Activated CD4-positive, alpha-beta T cell treated with anti-CD3 and anti-CD28 coated beads for 1 hour (primary cell): ENCODE results near the gene AAK1.
"Not testable (repeated sequence)": the region's sequence is repeated elsewhere in the genome, so short reads cannot be mapped to it uniquely, and the experiment has no call there.

ENCODE experiments used
- DNase-seq: peaks from one replicate; pipeline ENCODE4 v3.0.0-alpha.2; 2020

AAK1 gene

GRCh38 chr2:69643602-69644505, at the start of gene AAK1:
TSS of gene AAK1 (minus strand) at chr2:69643739. CDS start at chr2:69643040, 699 bp downstream.
- DNase-seq: peak; percentile 67

DNA sequence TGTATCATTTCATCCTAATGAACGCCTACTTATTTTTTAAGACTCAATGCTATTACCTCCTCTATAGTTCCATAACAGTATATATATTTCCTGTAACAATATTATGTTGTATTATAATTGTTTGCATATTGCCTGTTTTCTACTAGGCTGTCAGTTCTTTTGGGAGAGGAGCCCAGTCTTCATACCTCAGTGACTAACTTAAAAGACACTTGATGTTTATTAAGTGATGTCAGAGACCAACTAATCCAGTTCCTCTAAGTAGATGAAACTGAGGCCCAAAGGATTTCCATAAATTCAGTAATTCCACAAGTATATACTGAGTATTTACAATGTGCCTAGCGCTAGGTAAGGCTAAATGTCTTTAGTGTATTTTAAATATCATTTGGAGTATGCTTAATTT, 48.9 kb upstream of the AAK1 start:
- no peak for DNase-seq

- no peak for DNase-seq
Measured at GRCh38 chr2:69689969-69690368, 46.4 kb upstream of the AAK1 start.

DNA sequence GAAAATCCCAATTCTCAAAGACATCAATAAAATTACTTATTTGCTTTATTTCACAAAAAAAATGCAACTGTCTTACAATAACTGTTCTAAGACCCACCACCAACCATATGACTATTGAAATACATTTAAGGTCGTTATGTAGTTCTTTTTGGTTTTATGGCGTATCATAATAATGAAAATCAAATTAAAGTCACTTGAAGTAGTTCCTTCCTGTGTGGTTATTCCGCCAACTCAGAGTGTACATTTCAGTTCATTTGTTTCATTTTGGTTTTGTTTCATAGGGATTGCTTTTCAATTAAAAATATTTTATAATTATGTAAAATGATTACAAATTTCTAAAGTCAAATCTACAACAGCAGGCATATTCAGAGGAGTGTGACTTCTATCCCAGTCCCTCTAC, 45.9 kb upstream of the AAK1 start:
- DNase-seq: no peak

GRCh38 chr2:69687971-69688611, 44.6 kb upstream of the AAK1 start:
- DNase-seq: no peak

- no peak for DNase-seq
Measured at GRCh38 chr2:69686813-69687212, 43.3 kb upstream of the AAK1 start.

DNA sequence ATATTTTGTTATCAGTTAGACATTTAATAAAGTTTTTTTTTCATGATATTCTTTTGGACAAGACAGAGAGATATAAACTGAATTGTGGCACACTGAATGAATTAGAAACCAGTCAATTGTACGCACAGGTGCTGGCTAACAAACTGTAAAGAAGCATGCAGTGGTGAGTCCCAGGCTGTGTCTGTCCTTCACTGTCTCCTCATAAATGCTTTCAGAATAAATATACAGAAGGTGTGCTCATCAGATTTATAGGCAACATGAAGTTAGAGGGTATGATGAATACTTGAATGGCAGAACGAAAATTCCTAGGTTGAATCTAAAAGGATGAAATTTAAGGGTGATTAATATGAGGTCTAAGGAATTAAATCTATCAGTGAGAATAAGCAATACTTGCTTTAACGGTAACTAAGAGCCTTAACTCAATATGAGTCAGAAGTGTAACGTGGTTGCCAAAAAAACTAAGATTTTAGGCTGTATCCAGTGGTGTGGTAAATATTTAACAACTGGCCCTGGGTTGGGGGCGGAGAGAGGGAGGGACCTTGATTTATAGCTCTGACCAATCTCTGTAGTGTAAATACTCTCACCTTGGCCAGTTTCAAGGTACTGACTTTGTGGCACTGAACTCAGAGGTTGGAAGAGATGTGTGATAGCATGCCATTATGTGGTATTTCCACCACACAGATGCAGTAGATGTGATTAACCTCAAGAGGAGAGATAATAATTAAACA, 41.9 kb upstream of the AAK1 start:
- no peak for DNase-seq

DNA sequence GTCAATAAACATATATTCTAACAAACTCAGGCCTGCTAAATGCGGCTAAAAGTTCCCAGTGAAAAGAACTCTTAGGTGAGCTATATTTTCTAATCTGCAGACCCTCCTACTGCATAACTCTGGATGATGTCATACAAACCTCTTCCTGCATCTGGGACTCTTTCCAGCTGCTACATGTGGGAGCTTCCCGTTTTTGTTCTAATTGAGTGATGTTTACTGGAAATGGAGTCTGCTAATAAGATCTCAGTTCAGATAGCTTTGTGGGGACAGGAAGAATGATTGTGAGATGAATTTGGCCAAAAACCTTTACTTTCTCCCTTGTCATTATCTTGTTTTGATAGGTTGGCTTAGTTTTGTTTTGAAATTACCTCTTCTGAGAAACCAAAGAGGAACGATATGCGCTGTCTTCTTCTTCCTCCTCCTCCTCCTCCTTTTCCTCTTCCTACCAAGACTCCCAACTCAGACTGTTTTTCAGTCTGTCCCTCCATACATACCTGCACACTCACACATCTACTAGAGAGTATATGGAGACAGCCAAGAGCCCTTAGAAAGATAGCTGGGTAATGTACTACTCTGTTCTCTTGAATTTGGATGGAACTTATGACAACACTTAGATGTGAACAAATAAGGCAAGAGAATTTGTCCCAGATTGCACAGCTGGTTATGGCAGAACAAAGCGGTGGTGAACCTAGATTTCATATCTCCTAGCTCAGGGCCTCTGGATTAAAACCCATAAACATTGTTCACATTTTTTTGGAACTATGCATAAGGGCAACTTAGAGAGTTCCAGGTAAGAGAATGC, 39.8 kb upstream of the AAK1 start:
- no peak for DNase-seq

- no peak for DNase-seq
Measured at GRCh38 chr2:69682525-69682924, 39.0 kb upstream of the AAK1 start.

DNA sequence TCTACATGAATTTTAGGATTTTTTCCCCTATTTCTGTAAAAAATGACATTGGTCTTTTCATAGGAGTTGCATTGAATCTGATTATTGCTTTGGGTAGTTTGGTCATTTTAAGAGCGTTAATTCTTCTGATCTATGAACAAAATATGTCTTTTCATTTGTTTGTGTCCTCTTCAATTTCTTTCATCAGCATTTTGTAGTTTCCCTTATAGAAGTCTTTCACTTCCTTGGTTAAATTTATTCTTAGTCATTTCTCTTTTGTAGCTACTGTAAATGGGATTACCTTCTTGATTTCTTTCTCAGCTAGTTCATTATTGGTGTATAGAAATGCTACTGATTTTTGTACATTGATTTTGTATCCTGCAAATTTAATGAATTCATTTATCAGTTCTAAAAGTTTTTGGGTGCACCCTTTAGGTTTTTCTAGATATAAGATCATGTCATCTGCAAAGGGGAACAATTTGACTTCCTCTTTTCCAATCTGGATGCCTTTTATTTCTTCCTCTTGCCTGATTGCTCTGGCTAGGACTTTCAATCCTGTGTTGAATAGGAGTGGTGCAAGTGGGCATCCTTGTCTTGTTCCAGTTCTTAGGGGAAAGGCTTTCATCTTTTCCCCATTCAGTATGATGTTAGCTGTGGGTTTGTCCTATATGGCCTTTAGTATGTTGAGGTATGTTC, 36.6 kb upstream of the AAK1 start:
- DNase-seq: no peak

GRCh38 chr2:69677914-69678313, 34.4 kb upstream of the AAK1 start:
- DNase-seq: no peak

- DNase-seq: no peak
Measured at GRCh38 chr2:69676146-69676545, 32.6 kb upstream of the AAK1 start.

DNA sequence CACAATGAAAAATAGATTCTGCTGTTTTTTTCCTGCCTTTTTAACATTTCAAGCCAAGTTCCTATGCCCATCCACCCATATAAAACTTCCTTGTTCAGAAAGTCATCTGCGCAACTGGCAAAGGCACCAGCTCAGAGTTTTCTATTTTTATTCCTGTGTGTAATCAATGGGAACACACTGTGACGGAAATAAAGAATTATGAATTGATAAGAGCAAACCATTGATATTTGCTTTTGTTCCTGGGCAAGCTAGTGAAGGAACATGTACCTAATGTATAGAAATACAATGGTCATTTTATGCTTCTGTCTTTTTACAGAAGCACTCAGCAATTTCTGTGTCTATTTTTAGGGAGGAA, 30.8 kb upstream of the AAK1 start:
- DNase-seq: no peak

DNA sequence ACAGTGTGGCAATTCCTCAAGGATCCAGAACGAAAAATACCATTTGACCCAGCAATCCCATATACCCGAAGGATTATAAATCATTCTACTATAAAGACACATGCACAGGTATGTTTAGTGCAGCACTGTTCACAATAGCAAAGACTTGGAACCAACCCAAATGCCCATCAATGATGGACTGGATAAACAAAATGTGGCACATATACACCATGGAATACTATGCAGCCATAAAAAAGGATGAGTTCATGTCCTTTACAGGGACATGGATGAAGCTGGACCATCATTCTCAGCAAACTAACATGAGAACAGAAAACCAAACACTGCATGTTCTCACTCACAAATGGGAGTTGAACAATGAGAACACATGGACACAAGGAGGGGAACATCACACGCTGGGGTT, 29.6 kb upstream of the AAK1 start:
- not testable (repeated sequence) for DNase-seq

DNA sequence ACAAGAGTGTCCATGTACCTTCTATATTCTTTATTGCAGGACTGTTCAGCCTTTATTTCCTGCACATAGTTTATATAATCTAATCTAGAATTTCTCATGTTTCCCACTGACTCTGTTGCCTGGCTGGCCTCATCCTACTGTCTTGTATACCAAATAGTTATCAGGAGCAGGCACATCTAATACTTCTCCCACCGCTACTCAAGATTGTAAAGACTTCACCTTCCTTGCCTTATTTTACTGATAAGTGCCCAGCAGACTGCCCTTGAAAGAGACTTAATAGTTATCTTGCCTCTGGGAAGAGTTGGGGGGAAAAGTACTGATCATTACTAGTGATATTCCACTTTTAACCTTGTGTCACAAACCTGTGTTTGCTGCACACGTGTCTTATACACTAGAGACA, 26.1 kb upstream of the AAK1 start:
- no peak for DNase-seq

DNA sequence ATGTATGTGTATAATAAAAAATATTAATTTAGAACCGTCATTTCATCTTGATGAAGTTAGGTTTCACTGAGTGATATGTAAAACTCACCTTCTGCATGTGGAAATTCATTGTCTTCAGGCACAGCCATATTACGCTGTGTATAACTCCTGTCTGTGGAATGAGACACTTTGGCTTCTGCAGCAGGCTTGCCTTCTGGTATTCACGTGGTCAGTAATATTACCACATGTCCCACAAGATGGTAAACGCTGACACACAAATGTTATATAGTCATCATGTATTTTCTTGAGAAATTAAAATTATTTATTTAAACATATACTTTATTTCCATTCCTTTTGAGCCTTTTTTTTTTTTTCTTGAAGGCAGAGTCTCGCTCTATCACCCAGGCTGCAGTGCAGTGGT, 25.1 kb upstream of the AAK1 start:
- no peak for DNase-seq

- DNase-seq: no peak
Measured at GRCh38 chr2:69667805-69668382, 24.4 kb upstream of the AAK1 start.

- DNase-seq: no peak
Measured at GRCh38 chr2:69665152-69665551, 21.6 kb upstream of the AAK1 start.

DNA sequence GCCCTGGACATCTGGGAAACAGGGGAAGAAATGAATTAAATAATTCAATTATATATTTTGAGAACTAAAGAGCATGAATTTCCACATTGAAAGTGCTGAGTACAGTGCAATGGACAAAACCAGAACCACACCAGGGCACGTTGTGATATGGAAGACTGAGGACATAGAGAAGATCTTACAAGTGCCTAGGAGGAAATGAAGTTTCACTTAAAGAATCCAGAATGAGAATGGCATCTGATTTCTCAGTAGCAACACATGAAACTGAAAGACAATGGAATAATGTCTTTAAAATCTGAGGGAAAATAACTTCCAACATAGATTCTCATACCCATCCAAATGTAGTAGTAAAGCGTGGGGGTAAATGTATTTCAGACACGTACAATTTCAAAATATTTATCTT, 20.3 kb upstream of the AAK1 start:
- DNase-seq: no peak

DNA sequence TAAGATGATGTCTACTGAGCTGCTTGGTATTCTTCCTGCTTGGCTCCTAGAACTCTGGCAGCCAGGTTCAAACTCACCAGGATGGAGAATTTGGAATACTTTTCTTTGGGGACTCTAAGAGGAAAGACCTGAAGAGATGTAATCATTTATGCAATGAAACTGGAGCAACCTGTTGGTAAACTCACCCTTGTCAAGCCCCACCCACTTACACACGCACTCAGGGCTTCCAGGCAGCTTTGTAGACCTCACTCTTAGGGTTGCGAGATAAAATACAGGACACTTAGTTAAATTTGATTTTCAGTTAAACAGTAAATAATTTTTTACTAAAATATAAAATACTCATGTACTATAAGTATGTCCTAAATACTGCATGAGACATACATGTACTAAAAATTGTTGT, 19.0 kb upstream of the AAK1 start:
- not testable (repeated sequence) for DNase-seq

- no peak for DNase-seq
Measured at GRCh38 chr2:69660637-69661036, 17.1 kb upstream of the AAK1 start.

DNA sequence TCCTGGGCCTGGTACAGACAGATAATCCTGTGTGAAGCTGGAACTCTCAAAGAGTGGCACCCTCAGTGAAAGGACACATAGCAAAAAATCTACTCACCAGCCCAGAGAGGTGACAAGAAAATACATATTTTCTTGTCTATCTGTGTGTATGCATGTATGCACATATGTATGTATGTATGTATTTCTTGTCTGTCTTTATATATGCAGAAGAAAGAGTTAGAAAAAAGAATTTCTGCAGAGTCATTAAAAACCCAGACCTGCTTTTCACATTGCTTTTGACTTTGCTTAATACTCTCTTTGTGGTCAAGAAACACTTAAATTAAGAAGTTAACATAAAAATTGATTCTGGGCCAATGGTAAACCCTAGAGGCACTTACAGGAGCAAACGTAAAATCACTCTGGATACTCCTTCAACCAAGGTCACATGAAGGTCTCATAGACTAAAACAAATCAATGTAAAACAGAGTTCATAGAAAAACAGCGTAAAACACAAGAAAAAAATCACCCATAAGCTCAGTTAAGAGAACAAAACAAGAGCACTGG, 16.5 kb upstream of the AAK1 start:
- no peak for DNase-seq
